BJ (cell line): ENCODE measurements around the gene GIMAP2. TPM values are rescaled to one million over a fixed set of nuclear protein-coding genes. Genes with fewer than 3 reads are reported as not detected.

ENCODE experiments used
- CTCF ChIA-PET: fragments of 350-600 bp; formaldehyde crosslinking; extraction: SDS; loops from one replicate; lab custom pipeline; 2021; ENCODE audit warnings: antibody characterized with exemption, inconsistent platforms; lab: Yijun Ruan, JAX
- POLR2A ChIA-PET: fragments of 300-600 bp; sonication (Branson Sonifier 250); formaldehyde crosslinking; extraction: SDS; loops from one replicate; lab custom pipeline; 2021; ENCODE audit warnings: antibody characterized with exemption; lab: Charles Lee
- DNase-seq: peaks from one replicate; pipeline ENCODE4 v3.0.0-alpha.2; 2011; ENCODE audit warnings: low read depth
- H3K27me3 ChIP-seq: 2 replicates; pipeline ENCODE4 v1.6.0; 2011; ENCODE audit warnings: low read length; ENCODE audit not compliant: control insufficient read depth, insufficient read depth
- H3K36me3 ChIP-seq: 2 replicates; pipeline ENCODE4 v1.5.1; 2011; ENCODE audit warnings: low read length; ENCODE audit not compliant: control insufficient read depth, insufficient read depth
- H3K4me3 ChIP-seq: 2 replicates; pipeline ENCODE4 v1.5.1; 2011; ENCODE audit warnings: low read depth, mild to moderate bottlenecking, control low read depth, low read length
- polyA plus RNA-seq: library from polyadenylated mRNA; depleted of rRNA; stranded (reverse); fragments of >200 nt; gene quantifications from 2 replicates; pipeline ENCODE4 v1.2.3, GENCODE V29; 2011
- TF ChIP-seq, protein P1 (sequence below): IDR thresholded peaks from 2 replicates; pipeline ENCODE4 v1.5.1; 2011; ENCODE audit warnings: low read depth, mild to moderate bottlenecking, control low read depth, inconsistent platforms, low read length, moderate library complexity; ENCODE audit not compliant: insufficient read depth

Gene GIMAP2
- polyA plus RNA-seq, 1 experiment = 0.05 TPM

GRCh38 chr7:150728011-150728410, 42.5 kb downstream of the GIMAP2 start:
- ChIA-PET POLR2A (no interaction called here), CTCF (no interaction called here)

GRCh38 chr7:150728609-150729008, 43.1 kb downstream of the GIMAP2 start:
- Histone ChIP-seq H3K27me3 (no peaks in the 10 kb centered on the region), H3K36me3 (no peaks in the 10 kb centered on the region), H3K4me3 (no peak overlapping the region)
- no peak for DNase-seq
- ChIA-PET CTCF (interaction anchor here (0.6 kb wide), 1 partner anchor 185 kb away, joined by 3 read pairs; no protein-coding TSS in a partner anchor), POLR2A (no interaction called here)
- TF ChIP-seq, protein P1, sequence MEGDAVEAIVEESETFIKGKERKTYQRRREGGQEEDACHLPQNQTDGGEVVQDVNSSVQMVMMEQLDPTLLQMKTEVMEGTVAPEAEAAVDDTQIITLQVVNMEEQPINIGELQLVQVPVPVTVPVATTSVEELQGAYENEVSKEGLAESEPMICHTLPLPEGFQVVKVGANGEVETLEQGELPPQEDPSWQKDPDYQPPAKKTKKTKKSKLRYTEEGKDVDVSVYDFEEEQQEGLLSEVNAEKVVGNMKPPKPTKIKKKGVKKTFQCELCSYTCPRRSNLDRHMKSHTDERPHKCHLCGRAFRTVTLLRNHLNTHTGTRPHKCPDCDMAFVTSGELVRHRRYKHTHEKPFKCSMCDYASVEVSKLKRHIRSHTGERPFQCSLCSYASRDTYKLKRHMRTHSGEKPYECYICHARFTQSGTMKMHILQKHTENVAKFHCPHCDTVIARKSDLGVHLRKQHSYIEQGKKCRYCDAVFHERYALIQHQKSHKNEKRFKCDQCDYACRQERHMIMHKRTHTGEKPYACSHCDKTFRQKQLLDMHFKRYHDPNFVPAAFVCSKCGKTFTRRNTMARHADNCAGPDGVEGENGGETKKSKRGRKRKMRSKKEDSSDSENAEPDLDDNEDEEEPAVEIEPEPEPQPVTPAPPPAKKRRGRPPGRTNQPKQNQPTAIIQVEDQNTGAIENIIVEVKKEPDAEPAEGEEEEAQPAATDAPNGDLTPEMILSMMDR = no peak

More at GRCh38 chr7:150728011-150728410, 42.5 kb downstream of the GIMAP2 start:
- Histone ChIP-seq H3K36me3 (no peaks in the 10 kb centered on the region), H3K27me3 (no peaks in the 10 kb centered on the region), H3K4me3 (no peak overlapping the region)
- TF ChIP-seq, protein P1 = no peak
- DNase-seq = no peak

GRCh38 chr7:150731916-150732315, 46.4 kb downstream of the GIMAP2 start:
- TF ChIP-seq, protein P1 = no peak
- DNase-seq = no peak
- Histone ChIP-seq H3K27me3 (no peaks in the 10 kb centered on the region), H3K36me3 (no peaks in the 10 kb centered on the region), H3K4me3 (no peak overlapping the region)
- CTCF ChIA-PET = no interaction called here
- POLR2A ChIA-PET = no interaction called here

DNA sequence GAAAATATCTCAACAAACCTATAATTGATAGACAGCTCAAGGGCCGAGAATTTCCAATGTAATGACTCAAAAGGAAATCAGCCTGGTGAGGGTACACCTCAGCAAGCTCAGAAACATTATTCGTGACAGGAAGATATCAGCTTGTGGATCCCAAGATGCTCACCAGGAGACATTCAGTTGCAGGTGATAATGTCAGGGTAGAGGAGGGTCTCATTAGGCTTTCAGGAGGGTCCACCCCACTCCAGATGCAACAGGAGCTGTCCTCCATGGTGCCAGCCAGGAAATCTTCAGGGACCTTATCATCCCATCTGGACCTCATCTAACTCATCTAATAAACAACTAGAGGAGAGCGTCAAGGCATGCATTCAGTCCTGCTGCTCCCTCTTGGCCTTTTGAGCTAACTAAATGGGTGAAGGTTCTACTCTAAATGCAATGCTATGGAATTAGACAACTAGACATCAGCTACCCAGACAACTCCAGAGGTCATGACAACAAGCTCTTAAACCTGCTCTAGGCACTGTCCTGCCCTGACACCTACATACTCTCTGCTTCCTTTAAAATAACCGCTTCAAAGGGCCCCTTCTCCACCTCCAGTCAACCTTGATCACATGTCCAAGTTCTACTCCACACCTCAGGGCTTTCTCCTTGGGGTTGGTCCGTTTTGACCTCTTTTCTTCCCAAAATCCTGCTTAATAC, 47.4 kb downstream of the GIMAP2 start:
- ChIA-PET POLR2A (no interaction called here), CTCF (no interaction called here)
- no peaks in the 10 kb centered on the region for H3K27me3 ChIP-seq
- no peak for DNase-seq
- TF ChIP-seq, protein P1 = no peak
- no peaks in the 10 kb centered on the region for H3K36me3 ChIP-seq
- no peak overlapping the region for H3K4me3 ChIP-seq

DNA sequence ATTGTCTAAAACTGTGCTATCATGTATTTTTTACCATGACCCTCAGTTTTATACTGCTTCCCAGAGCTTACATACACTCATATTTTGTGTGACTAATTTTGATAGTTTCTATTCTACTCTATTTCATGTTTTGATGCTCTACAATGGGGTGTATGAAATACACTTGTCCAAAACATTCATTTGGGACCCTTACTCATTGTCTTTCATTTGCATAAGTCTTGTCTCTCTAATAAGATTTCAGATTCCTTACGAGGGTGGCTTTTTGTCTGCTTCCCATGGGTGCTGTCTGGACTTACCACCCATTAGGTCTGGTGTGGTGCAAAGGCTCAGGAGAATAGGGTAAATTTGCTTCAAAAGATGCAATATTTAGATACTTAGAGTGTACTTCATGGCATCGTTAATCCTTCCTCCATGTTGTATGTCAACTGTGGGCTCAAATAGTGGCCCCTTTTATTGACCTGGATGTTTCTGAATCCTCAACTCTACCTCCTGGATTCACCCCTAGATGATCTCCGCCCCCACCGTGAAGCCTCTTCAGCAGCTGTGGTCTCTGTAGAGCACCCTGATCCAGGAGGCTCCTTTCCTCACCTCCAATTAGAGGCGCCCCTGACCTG, 48.1 kb downstream of the GIMAP2 start:
- Histone ChIP-seq H3K4me3 (no peak overlapping the region), H3K36me3 (no peaks in the 10 kb centered on the region), H3K27me3 (no peaks in the 10 kb centered on the region)
- CTCF ChIA-PET = no interaction called here
- POLR2A ChIA-PET = no interaction called here
- TF ChIP-seq, protein P1 = no peak
- no peak for DNase-seq
